PC-3 (cell line): Measurements from ENCODE around the gene GLCE.

Source experiments
- CTCF ChIP-seq: fragments of 300-600 bp; sonication (generic); conservative IDR thresholded peaks from 2 replicates; pipeline ENCODE4 v1.5.1; 2017; ENCODE audit warnings: antibody characterized with exemption, low read depth, mild to moderate bottlenecking, low read length
- EZH2 ChIP-seq: fragments of 300-600 bp; sonication (generic); IDR thresholded peaks from one replicate; pipeline ENCODE4 v1.6.1; 2017; ENCODE audit warnings: antibody characterized with exemption, mild to moderate bottlenecking, low read length; ENCODE audit not compliant: unreplicated experiment

- no peak for TF ChIP-seq EZH2
- no peak for TF ChIP-seq CTCF
Observed at GRCh38 chr15:69181424-69181823, 21.0 kb downstream of the GLCE start.
